GM19025 (cell line): Measurements from ENCODE around the gene STRAP.
"Not testable (repeated sequence)": the region's sequence is repeated elsewhere in the genome, so short reads cannot be mapped to it uniquely, and the experiment has no call there.

Experiments
- ATAC-seq: cut with Tn5 transposase; IDR thresholded peaks from one replicate; pipeline ENCODE4 v1.9.1; 2021; ENCODE audit warnings: mild to moderate bottlenecking, low read depth, moderate library complexity; ENCODE audit not compliant: unreplicated experiment

Gene STRAP

DNA sequence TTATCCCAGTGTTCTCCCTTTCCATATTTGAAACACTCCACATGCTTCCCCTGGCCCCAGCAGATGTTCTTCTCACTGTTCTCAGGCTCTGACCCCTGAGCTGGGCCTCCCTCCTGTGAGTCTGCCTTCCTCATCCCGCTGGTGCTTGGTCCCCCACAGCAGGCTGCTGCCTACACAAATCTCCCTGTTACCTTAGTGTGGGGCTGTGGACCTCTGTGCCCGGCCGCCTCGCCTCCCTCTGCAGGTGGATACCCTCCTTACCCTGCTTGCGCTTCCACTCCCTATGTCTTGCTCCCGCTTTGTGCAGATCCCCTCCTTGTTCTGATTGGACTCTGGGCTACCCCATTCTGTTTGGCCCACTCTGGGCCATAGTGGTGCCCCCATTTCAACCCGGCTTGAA, 35.9 kb downstream of the STRAP start:
- no peak for ATAC-seq

GRCh38 chr12:15919418-15919817, 37.2 kb downstream of the STRAP start:
- ATAC-seq: no peak

- ATAC-seq: no peak
Observed at GRCh38 chr12:15924956-15925355, 42.8 kb downstream of the STRAP start.

- no peak for ATAC-seq
Observed at GRCh38 chr12:15928346-15928745, 46.2 kb downstream of the STRAP start.

- ATAC-seq: no peak
Observed at GRCh38 chr12:15928870-15929571, 46.8 kb downstream of the STRAP start.

- ATAC-seq: no peak
Observed at GRCh38 chr12:15931590-15932053, 49.4 kb downstream of the STRAP start.

- no peak for ATAC-seq
Observed at GRCh38 chr12:15932327-15932726, 50.1 kb downstream of the STRAP start.

GRCh38 chr12:15932971-15933370, 50.8 kb downstream of the STRAP start:
- no peak for ATAC-seq

GRCh38 chr12:15933751-15934150, 51.6 kb downstream of the STRAP start:
- no peak for ATAC-seq

- ATAC-seq: no peak
Observed at GRCh38 chr12:15936751-15937150, 54.6 kb downstream of the STRAP start.

GRCh38 chr12:15937902-15938301, 55.7 kb downstream of the STRAP start:
- no peak for ATAC-seq

GRCh38 chr12:15939111-15939510, 56.9 kb downstream of the STRAP start:
- no peak for ATAC-seq

GRCh38 chr12:15942475-15942874, 60.3 kb downstream of the STRAP start:
- no peak for ATAC-seq

DNA sequence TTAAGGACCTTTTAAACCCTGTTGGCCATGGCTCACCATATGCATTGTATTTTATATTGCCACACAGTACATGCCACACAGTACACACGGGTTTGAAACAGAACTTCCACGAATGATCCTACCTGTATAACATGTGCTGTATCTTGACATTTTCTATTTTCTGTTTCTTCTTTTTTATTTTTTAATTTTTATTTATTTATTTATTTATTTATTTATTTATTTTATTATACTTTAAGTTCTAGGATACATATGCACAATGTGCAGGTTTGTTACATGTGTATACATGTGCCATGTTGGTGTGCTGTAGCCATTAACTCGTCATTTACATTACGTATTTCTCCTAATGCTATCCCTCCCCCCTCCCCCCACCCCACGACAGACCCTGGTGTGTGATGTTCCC, 61.3 kb downstream of the STRAP start:
- ATAC-seq: not testable (repeated sequence)

DNA sequence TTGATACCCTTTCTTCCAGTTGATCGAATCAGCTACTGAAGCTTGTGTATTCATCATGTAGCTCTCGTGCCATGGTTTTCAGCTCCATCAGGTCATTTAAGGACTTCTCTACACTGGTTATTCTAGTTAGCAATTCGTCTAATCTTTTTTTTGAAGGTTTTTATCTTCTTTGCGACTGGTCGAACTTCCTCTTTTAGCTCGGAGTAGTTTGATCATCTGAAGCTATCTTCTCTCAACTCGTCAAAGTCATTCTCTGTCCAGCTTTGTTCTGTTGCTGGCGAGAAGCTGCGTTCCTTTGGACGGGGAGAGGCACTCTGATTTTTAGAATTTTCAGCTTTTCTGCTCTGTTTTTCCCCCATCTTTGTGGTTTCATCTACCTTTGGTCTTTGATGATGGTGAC, 66.3 kb downstream of the STRAP start:
- ATAC-seq: not testable (repeated sequence)
